ENCODE results near the gene PRELP.

PRELP gene

DNA sequence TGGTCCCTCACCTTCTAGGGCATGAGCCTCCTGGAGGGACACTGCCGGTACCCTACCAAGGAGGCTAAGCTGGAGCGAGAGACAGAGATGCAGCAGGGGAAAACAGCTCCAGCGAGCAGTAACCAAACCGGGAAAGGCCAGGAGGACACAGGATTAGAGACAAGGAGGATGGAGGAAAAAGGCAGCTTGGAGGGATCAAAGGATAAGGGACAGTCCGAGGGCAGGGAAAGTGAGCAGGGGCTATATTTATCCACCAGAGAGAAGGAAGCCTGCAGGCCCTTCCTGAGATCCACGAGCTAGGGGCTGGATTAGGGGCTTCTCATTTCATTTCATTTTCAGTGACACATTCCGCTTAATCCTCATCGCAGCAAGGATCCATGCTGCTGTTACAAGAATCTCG lies 33.8 kb upstream of the PRELP start:
- ATAC-seq: no peak
- no peak for TF ChIP-seq ISL1 (CRISPR knock-in tag; IDR thresholded peaks at IDR 0.05)
- TF ChIP-seq, protein P1, sequence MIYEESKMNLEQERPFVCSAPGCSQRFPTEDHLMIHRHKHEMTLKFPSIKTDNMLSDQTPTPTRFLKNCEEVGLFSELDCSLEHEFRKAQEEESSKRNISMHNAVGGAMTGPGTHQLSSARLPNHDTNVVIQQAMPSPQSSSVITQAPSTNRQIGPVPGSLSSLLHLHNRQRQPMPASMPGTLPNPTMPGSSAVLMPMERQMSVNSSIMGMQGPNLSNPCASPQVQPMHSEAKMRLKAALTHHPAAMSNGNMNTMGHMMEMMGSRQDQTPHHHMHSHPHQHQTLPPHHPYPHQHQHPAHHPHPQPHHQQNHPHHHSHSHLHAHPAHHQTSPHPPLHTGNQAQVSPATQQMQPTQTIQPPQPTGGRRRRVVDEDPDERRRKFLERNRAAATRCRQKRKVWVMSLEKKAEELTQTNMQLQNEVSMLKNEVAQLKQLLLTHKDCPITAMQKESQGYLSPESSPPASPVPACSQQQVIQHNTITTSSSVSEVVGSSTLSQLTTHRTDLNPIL (CRISPR knock-in tag; IDR thresholded peaks at IDR 0.05; ENCODE audit: low read depth): no peak
- TF ChIP-seq, protein P2, sequence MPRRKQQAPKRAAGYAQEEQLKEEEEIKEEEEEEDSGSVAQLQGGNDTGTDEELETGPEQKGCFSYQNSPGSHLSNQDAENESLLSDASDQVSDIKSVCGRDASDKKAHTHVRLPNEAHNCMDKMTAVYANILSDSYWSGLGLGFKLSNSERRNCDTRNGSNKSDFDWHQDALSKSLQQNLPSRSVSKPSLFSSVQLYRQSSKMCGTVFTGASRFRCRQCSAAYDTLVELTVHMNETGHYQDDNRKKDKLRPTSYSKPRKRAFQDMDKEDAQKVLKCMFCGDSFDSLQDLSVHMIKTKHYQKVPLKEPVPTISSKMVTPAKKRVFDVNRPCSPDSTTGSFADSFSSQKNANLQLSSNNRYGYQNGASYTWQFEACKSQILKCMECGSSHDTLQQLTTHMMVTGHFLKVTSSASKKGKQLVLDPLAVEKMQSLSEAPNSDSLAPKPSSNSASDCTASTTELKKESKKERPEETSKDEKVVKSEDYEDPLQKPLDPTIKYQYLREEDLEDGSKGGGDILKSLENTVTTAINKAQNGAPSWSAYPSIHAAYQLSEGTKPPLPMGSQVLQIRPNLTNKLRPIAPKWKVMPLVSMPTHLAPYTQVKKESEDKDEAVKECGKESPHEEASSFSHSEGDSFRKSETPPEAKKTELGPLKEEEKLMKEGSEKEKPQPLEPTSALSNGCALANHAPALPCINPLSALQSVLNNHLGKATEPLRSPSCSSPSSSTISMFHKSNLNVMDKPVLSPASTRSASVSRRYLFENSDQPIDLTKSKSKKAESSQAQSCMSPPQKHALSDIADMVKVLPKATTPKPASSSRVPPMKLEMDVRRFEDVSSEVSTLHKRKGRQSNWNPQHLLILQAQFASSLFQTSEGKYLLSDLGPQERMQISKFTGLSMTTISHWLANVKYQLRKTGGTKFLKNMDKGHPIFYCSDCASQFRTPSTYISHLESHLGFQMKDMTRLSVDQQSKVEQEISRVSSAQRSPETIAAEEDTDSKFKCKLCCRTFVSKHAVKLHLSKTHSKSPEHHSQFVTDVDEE (CRISPR knock-in tag; IDR thresholded peaks at IDR 0.05): no peak
- TF ChIP-seq TOX (CRISPR knock-in tag; IDR thresholded peaks at IDR 0.05; ENCODE audit: borderline replicate concordance): no peak
- no peak for TF ChIP-seq ZFP3 (CRISPR knock-in tag; IDR thresholded peaks at IDR 0.05)
- TF ChIP-seq TCF4 (CRISPR knock-in tag; IDR thresholded peaks at IDR 0.05; ENCODE audit: borderline replicate concordance): no peak
- no peak for TF ChIP-seq ZC3H10 (CRISPR knock-in tag; IDR thresholded peaks at IDR 0.05)
- no peak for TF ChIP-seq ZNF8 (CRISPR knock-in tag; IDR thresholded peaks at IDR 0.05)
- TF ChIP-seq, protein P3, sequence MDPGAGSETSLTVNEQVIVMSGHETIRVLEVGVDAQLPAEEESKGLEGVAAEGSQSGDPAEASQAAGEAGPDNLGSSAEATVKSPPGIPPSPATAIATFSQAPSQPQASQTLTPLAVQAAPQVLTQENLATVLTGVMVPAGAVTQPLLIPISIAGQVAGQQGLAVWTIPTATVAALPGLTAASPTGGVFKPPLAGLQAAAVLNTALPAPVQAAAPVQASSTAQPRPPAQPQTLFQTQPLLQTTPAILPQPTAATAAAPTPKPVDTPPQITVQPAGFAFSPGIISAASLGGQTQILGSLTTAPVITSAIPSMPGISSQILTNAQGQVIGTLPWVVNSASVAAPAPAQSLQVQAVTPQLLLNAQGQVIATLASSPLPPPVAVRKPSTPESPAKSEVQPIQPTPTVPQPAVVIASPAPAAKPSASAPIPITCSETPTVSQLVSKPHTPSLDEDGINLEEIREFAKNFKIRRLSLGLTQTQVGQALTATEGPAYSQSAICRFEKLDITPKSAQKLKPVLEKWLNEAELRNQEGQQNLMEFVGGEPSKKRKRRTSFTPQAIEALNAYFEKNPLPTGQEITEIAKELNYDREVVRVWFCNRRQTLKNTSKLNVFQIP (CRISPR knock-in tag; IDR thresholded peaks at IDR 0.05; ENCODE audit: borderline replicate concordance, low read depth): no peak
- no peak for TF ChIP-seq ZFP30 (CRISPR knock-in tag; IDR thresholded peaks at IDR 0.05)
- no peak for TF ChIP-seq CSDC2 (CRISPR knock-in tag; IDR thresholded peaks at IDR 0.05)
- no peak for TF ChIP-seq BACH2 (CRISPR knock-in tag; IDR thresholded peaks at IDR 0.05; ENCODE audit: borderline replicate concordance)
- no peak for TF ChIP-seq ESRRG (CRISPR knock-in tag; IDR thresholded peaks at IDR 0.05)
- no peak for TF ChIP-seq RARB (CRISPR knock-in tag; IDR thresholded peaks at IDR 0.05)

DNA sequence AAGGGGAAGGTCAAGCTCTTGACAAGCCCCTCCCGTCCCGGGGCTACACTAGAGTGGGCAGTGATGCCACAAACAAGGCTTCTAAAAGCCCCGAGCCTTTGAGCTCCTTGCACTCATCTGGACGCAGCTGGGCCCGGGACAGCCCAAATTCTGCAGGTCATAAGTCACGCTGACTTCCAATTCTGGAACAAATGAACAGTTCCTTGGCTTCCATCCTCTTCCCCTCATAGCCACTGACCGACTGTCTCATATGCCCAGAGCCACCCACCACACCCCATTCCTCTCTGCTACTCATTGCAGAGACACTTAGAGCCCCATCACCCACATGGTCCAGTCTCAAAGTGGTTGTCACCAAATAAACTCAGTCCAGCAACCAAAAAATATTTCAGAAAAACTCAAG lies 32.8 kb upstream of the PRELP start:
- ATAC-seq: no peak
- TF ChIP-seq CSDC2 (CRISPR knock-in tag; IDR thresholded peaks at IDR 0.05) (no peak), OSR1 (CRISPR knock-in tag; IDR thresholded peaks at IDR 0.05) (no peak), ZNF70 (CRISPR knock-in tag; IDR thresholded peaks at IDR 0.05) (no peak), ESRRG (CRISPR knock-in tag; IDR thresholded peaks at IDR 0.05) (no peak), TCF4 (CRISPR knock-in tag; IDR thresholded peaks at IDR 0.05; ENCODE audit: borderline replicate concordance) (no peak), ZNF8 (CRISPR knock-in tag; IDR thresholded peaks at IDR 0.05) (no peak)
- TF ChIP-seq, protein P1 (CRISPR knock-in tag; IDR thresholded peaks at IDR 0.05; ENCODE audit: low read depth): no peak
- TF ChIP-seq, protein P4, sequence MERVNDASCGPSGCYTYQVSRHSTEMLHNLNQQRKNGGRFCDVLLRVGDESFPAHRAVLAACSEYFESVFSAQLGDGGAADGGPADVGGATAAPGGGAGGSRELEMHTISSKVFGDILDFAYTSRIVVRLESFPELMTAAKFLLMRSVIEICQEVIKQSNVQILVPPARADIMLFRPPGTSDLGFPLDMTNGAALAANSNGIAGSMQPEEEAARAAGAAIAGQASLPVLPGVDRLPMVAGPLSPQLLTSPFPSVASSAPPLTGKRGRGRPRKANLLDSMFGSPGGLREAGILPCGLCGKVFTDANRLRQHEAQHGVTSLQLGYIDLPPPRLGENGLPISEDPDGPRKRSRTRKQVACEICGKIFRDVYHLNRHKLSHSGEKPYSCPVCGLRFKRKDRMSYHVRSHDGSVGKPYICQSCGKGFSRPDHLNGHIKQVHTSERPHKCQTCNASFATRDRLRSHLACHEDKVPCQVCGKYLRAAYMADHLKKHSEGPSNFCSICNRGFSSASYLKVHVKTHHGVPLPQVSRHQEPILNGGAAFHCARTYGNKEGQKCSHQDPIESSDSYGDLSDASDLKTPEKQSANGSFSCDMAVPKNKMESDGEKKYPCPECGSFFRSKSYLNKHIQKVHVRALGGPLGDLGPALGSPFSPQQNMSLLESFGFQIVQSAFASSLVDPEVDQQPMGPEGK (CRISPR knock-in tag; IDR thresholded peaks at IDR 0.05; ENCODE audit: borderline replicate concordance): no peak
- TF ChIP-seq, protein P3 (CRISPR knock-in tag; IDR thresholded peaks at IDR 0.05; ENCODE audit: borderline replicate concordance, low read depth): no peak

DNA sequence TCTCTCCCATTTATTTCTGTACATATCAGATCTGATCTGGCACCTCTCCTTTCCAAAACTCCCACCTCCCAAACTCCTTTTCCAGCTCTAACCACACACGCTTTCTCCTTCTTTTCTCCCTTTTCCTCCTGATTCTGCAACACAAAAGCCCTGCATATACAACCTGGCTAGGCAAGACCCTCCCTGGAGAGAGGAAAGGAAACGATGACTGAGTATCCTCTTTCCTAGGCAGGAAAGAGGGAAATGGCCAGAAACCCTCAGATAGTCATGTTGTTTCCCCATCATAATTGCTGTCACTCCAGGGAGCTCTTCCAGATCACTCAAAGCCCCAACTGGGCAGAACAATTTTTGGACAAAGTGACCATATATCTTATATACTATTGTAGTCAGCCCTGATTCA lies 32.3 kb upstream of the PRELP start:
- TF ChIP-seq ZNF70 (CRISPR knock-in tag; IDR thresholded peaks at IDR 0.05) (no peak), ISL1 (CRISPR knock-in tag; IDR thresholded peaks at IDR 0.05) (no peak), SNAI2 (CRISPR knock-in tag; IDR thresholded peaks at IDR 0.05) (no peak), ZNF8 (CRISPR knock-in tag; IDR thresholded peaks at IDR 0.05) (no peak)
- TF ChIP-seq, protein P1 (CRISPR knock-in tag; IDR thresholded peaks at IDR 0.05; ENCODE audit: low read depth): no peak
- ATAC-seq: no peak

Measured in SK-N-SH treated with all-trans-retinoic acid at 6 μM for 48 hours (cell line).